ENCODE measurements around the gene FLII. TPM values are rescaled to one million over a fixed set of nuclear protein-coding genes. Genes with fewer than 3 reads are reported as not detected.

FLII gene
- total RNA-seq, 1 donor from 2014 or later = 355 TPM

GRCh38 chr17:18248811-18249210, 9.7 kb downstream of the FLII start:
- no peaks in the 10 kb centered on the region for H3K9me3 Mint-ChIP-seq (ENCODE audit: unreplicated experiment)
- TF ChIP-seq, protein P1, sequence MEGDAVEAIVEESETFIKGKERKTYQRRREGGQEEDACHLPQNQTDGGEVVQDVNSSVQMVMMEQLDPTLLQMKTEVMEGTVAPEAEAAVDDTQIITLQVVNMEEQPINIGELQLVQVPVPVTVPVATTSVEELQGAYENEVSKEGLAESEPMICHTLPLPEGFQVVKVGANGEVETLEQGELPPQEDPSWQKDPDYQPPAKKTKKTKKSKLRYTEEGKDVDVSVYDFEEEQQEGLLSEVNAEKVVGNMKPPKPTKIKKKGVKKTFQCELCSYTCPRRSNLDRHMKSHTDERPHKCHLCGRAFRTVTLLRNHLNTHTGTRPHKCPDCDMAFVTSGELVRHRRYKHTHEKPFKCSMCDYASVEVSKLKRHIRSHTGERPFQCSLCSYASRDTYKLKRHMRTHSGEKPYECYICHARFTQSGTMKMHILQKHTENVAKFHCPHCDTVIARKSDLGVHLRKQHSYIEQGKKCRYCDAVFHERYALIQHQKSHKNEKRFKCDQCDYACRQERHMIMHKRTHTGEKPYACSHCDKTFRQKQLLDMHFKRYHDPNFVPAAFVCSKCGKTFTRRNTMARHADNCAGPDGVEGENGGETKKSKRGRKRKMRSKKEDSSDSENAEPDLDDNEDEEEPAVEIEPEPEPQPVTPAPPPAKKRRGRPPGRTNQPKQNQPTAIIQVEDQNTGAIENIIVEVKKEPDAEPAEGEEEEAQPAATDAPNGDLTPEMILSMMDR (IDR thresholded peaks at IDR 0.05; ENCODE audit: unreplicated experiment) = no peak
- peaks cover 39% of the 10 kb centered on the region for H3K36me3 Mint-ChIP-seq (ENCODE audit: low read depth, unreplicated experiment)
- peak overlapping the region; percentile 83 for H3K4me3 Mint-ChIP-seq (ENCODE audit: unreplicated experiment)
- H3K4me1 Mint-ChIP-seq (ENCODE audit: unreplicated experiment) = peaks cover 9% of the 10 kb centered on the region
- H3K27me3 Mint-ChIP-seq (ENCODE audit: unreplicated experiment) = peaks cover 10% of the 10 kb centered on the region
- H3K27ac Mint-ChIP-seq (ENCODE audit: unreplicated experiment) = no peak overlapping the region
- DNase-seq (ENCODE audit: low spot score) = no peak

- H3K9me3 Mint-ChIP-seq (ENCODE audit: unreplicated experiment) = no peaks in the 10 kb centered on the region
- peak; percentile 69 for DNase-seq (ENCODE audit: low spot score)
- H3K36me3 Mint-ChIP-seq (ENCODE audit: low read depth, unreplicated experiment) = peaks cover 39% of the 10 kb centered on the region
- H3K4me3 Mint-ChIP-seq (ENCODE audit: unreplicated experiment) = peak overlapping the region; percentile 83
- TF ChIP-seq, protein P1 (IDR thresholded peaks at IDR 0.05; ENCODE audit: unreplicated experiment) = peak; percentile 46
- H3K4me1 Mint-ChIP-seq (ENCODE audit: unreplicated experiment) = peaks cover 9% of the 10 kb centered on the region
- peaks cover 10% of the 10 kb centered on the region for H3K27me3 Mint-ChIP-seq (ENCODE audit: unreplicated experiment)
- peak overlapping the region; percentile 59 for H3K27ac Mint-ChIP-seq (ENCODE audit: unreplicated experiment)
Observed at GRCh38 chr17:18248300-18248731, 10.2 kb downstream of the FLII start.

DNA sequence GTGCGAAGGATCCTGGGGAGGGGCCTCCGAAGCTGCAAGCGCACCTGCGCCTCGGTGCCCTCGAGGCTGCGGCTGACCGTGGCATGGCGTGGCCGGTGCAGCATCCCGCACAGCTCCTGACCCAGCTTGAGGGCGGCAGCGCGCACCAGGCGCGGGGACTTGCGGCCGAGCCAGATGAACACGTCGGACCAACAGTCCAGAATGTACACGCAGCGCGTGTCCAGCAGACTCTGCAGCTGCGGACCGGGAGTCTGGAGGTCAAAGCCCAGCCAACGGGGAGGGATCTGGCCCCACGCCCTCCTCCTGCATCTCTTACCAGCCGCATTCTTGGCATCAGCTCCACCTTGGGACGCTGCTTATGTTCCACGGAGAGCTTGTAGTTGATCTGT, 10.9 kb downstream of the FLII start:
- no peak for DNase-seq (ENCODE audit: low spot score)
- peaks cover 32% of the 10 kb centered on the region for H3K36me3 Mint-ChIP-seq (ENCODE audit: low read depth, unreplicated experiment)
- peaks cover 10% of the 10 kb centered on the region for H3K27me3 Mint-ChIP-seq (ENCODE audit: unreplicated experiment)
- TF ChIP-seq, protein P1 (IDR thresholded peaks at IDR 0.05; ENCODE audit: unreplicated experiment) = no peak
- no peaks in the 10 kb centered on the region for H3K9me3 Mint-ChIP-seq (ENCODE audit: unreplicated experiment)
- H3K4me1 Mint-ChIP-seq (ENCODE audit: unreplicated experiment) = peaks cover 9% of the 10 kb centered on the region
- no peak overlapping the region for H3K4me3 Mint-ChIP-seq (ENCODE audit: unreplicated experiment)
- no peak overlapping the region for H3K27ac Mint-ChIP-seq (ENCODE audit: unreplicated experiment)

GRCh38 chr17:18246880-18247612, 11.5 kb downstream of the FLII start:
- H3K9me3 Mint-ChIP-seq (ENCODE audit: unreplicated experiment) = no peaks in the 10 kb centered on the region
- TF ChIP-seq, protein P1 (IDR thresholded peaks at IDR 0.05; ENCODE audit: unreplicated experiment) = no peak
- peaks cover 12% of the 10 kb centered on the region for H3K27me3 Mint-ChIP-seq (ENCODE audit: unreplicated experiment)
- peaks cover 9% of the 10 kb centered on the region for H3K4me1 Mint-ChIP-seq (ENCODE audit: unreplicated experiment)
- no peak overlapping the region for H3K4me3 Mint-ChIP-seq (ENCODE audit: unreplicated experiment)
- H3K36me3 Mint-ChIP-seq (ENCODE audit: low read depth, unreplicated experiment) = peaks cover 31% of the 10 kb centered on the region
- H3K27ac Mint-ChIP-seq (ENCODE audit: unreplicated experiment) = peak overlapping the region; percentile 42
- peak; percentile 50 for DNase-seq (ENCODE audit: low spot score)

DNA sequence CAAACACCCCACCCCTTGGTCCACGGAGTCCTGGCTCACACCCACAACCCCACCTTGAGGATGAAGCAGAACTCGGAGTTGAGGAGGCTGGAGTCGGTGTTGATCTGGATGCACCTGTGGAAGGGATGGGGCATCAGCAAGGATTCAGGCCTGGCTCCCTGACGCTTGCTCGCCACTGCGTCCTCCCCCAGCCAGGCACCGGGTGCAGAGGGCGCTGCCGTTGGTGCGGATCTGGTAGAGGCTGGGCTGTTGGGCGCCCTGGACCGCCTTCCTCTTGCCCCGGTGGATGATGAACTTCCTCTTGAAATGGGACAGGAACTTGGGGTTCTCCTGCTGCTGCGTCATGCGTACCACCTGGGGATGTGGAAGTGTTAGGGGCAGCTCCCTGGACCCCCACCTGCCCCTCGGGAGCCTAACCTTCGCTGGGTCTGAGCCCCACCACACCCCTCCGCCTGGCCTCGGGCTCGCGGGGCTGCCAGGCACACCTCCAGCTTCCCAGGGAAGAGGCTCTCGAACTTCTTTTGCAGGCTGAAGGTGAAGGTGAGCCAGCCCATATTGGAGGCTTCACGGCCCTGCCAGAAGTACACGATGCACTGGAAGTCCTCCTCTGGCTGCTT, 12.3 kb downstream of the FLII start:
- peaks cover 9% of the 10 kb centered on the region for H3K4me1 Mint-ChIP-seq (ENCODE audit: unreplicated experiment)
- TF ChIP-seq, protein P1 (IDR thresholded peaks at IDR 0.05; ENCODE audit: unreplicated experiment) = no peak
- H3K27me3 Mint-ChIP-seq (ENCODE audit: unreplicated experiment) = peaks cover 12% of the 10 kb centered on the region
- no peak overlapping the region for H3K4me3 Mint-ChIP-seq (ENCODE audit: unreplicated experiment)
- no peak for DNase-seq (ENCODE audit: low spot score)
- no peaks in the 10 kb centered on the region for H3K9me3 Mint-ChIP-seq (ENCODE audit: unreplicated experiment)
- peaks cover 26% of the 10 kb centered on the region for H3K36me3 Mint-ChIP-seq (ENCODE audit: low read depth, unreplicated experiment)
- H3K27ac Mint-ChIP-seq (ENCODE audit: unreplicated experiment) = no peak overlapping the region

Data from endothelial cell (in vitro differentiated cells).